Measurements from ENCODE around the gene TMBIM6. TPM values are rescaled to one million over a fixed set of nuclear protein-coding genes. Genes with fewer than 3 reads are reported as not detected.

The TMBIM6 gene
- total and polyA plus RNA-seq, 10 donors: 100 to 437 (median 375) TPM

- H3K27ac ChIP-seq: no peak overlapping the region
- WGBS, 5 donors: 89 to 96% (median 95%) methylated on average over 16 to 17 of the region's 17 CpGs
- no peak overlapping the region for H3K4me3 ChIP-seq
- no peak for DNase-seq
- no peaks in the 10 kb centered on the region for H3K9me3 ChIP-seq
- H3K27me3 ChIP-seq (replicated peaks in 1 of 7): no peaks in the 10 kb centered on the region
- peaks cover 0 to 13% (median 0%) of the 10 kb centered on the region in 6 donors for H3K4me1 ChIP-seq
- intact Hi-C loops (cut with DNase I; ENCODE audit: low total_unique reads): no loop called here
- TF ChIP-seq CTCF (IDR thresholded peaks at IDR 0.05 in 8 of 11, conservative IDR thresholded peaks at IDR 0.05 in 3 of 11) (no peak), POLR2A (IDR thresholded peaks at IDR 0.05) (no peak), POLR2AphosphoS5 (IDR thresholded peaks at IDR 0.05) (no peak)
- peaks cover 0 to 100% (median 79%) of the 10 kb centered on the region in 6 donors for H3K36me3 ChIP-seq
Measured at GRCh38 chr12:49801141-49802063, 60.0 kb downstream of the TMBIM6 start.

GRCh38 chr12:49803693-49804450 is 62.5 kb downstream of the TMBIM6 start:
- Histone ChIP-seq H3K4me1 (peaks cover 0 to 12% (median 4%) of the 10 kb centered on the region in 6 donors), H3K4me3 (no peak overlapping the region), H3K36me3 (peaks cover 0 to 90% (median 56%) of the 10 kb centered on the region in 6 donors), H3K27ac (no peak overlapping the region), H3K9me3 (no peaks in the 10 kb centered on the region), H3K27me3 (replicated peaks in 1 of 7) (no peaks in the 10 kb centered on the region)
- 87 to 96% (median 94%) methylated on average over 9 to 12 of the region's 12 CpGs for WGBS, 5 donors
- no peak for TF ChIP-seq POLR2AphosphoS5 (IDR thresholded peaks at IDR 0.05)
- no peak for TF ChIP-seq POLR2A (IDR thresholded peaks at IDR 0.05)
- TF ChIP-seq CTCF (IDR thresholded peaks at IDR 0.05 in 8 of 11, conservative IDR thresholded peaks at IDR 0.05 in 3 of 11): no peak
- DNase-seq: no peak
- intact Hi-C loops (cut with DNase I; ENCODE audit: low total_unique reads): no loop called here

- 87 to 97% (median 96%) methylated on average over 8 to 10 of the region's 10 CpGs for WGBS, 5 donors
- H3K36me3 ChIP-seq: peaks cover 0 to 86% (median 50%) of the 10 kb centered on the region in 6 donors
- H3K27me3 ChIP-seq (replicated peaks in 1 of 7): no peaks in the 10 kb centered on the region
- no peak for DNase-seq
- no peak overlapping the region for H3K27ac ChIP-seq
- no peaks in the 10 kb centered on the region for H3K9me3 ChIP-seq
- intact Hi-C loops (cut with DNase I; ENCODE audit: low total_unique reads): no loop called here
- TF ChIP-seq POLR2AphosphoS5 (IDR thresholded peaks at IDR 0.05) (peak in 1 of 3 donors; percentile 21), CTCF (IDR thresholded peaks at IDR 0.05 in 8 of 11, conservative IDR thresholded peaks at IDR 0.05 in 3 of 11) (no peak)
- peaks cover 0 to 21% (median 8%) of the 10 kb centered on the region in 6 donors for H3K4me1 ChIP-seq
- no peak overlapping the region for H3K4me3 ChIP-seq
Measured at GRCh38 chr12:49804821-49805220, 63.5 kb downstream of the TMBIM6 start.

GRCh38 chr12:49805409-49805808 is 64.1 kb downstream of the TMBIM6 start:
- no peak overlapping the region for H3K4me3 ChIP-seq
- no peak for DNase-seq
- intact Hi-C loops (cut with DNase I; ENCODE audit: low total_unique reads): no loop called here
- no peaks in the 10 kb centered on the region for H3K27me3 ChIP-seq (replicated peaks in 1 of 7)
- TF ChIP-seq CTCF (IDR thresholded peaks at IDR 0.05 in 8 of 11, conservative IDR thresholded peaks at IDR 0.05 in 3 of 11): no peak
- TF ChIP-seq POLR2AphosphoS5 (IDR thresholded peaks at IDR 0.05): no peak
- no peak for TF ChIP-seq POLR2A (IDR thresholded peaks at IDR 0.05)
- peaks cover 0 to 26% (median 10%) of the 10 kb centered on the region in 6 donors for H3K4me1 ChIP-seq
- no peak overlapping the region for H3K27ac ChIP-seq
- H3K36me3 ChIP-seq: peaks cover 0 to 80% (median 44%) of the 10 kb centered on the region in 6 donors
- WGBS, 5 donors: 89 to 95% (median 92%) methylated on average over 5 of the region's 5 CpGs
- no peaks in the 10 kb centered on the region for H3K9me3 ChIP-seq
